ENCODE measurements around the gene LSP1. TPM values are rescaled to one million over a fixed set of nuclear protein-coding genes. Genes with fewer than 3 reads are reported as not detected.

LSP1 gene
- total and polyA plus RNA-seq, 2 experiments from 2014 or later, result 2.8 TPM; not detected in 1

- no peak for TF ChIP-seq CTCF (IDR thresholded peaks at IDR 0.05; ENCODE audit: low read depth, low read length)
- no peak overlapping the region for H3K4me3 ChIP-seq
- H3K4me1 ChIP-seq (ENCODE audit: low read depth), result no peaks in the 10 kb centered on the region
- no peaks in the 10 kb centered on the region for H3K36me3 ChIP-seq
- no peaks in the 10 kb centered on the region for H3K9me3 ChIP-seq (ENCODE audit: low read depth)
- H3K27me3 ChIP-seq, result no peaks in the 10 kb centered on the region
- DNase-seq (ENCODE audit: low read depth in 1 of 2, low spot score in 1 of 2), result no peak
- no peak overlapping the region for H3K27ac ChIP-seq
Observed at GRCh38 chr11:1854949-1855885, 2.3 kb downstream of the LSP1 start.

- H3K27me3 ChIP-seq, result no peaks in the 10 kb centered on the region
- no peaks in the 10 kb centered on the region for H3K9me3 ChIP-seq (ENCODE audit: low read depth)
- DNase-seq (ENCODE audit: low read depth in 1 of 2, low spot score in 1 of 2), result no peak
- no peaks in the 10 kb centered on the region for H3K4me1 ChIP-seq (ENCODE audit: low read depth)
- TF ChIP-seq CTCF (IDR thresholded peaks at IDR 0.05; ENCODE audit: low read depth, low read length), result no peak
- no peak overlapping the region for H3K4me3 ChIP-seq
- H3K27ac ChIP-seq, result no peak overlapping the region
- no peaks in the 10 kb centered on the region for H3K36me3 ChIP-seq
Observed at GRCh38 chr11:1855886-1856265, 3.0 kb downstream of the LSP1 start.

GRCh38 chr11:1856306-1857005, 3.6 kb downstream of the LSP1 start:
- no peak for TF ChIP-seq CTCF (IDR thresholded peaks at IDR 0.05; ENCODE audit: low read depth, low read length)
- H3K9me3 ChIP-seq (ENCODE audit: low read depth), result no peaks in the 10 kb centered on the region
- no peak for DNase-seq (ENCODE audit: low read depth in 1 of 2, low spot score in 1 of 2)
- H3K4me1 ChIP-seq (ENCODE audit: low read depth), result no peaks in the 10 kb centered on the region
- no peak overlapping the region for H3K4me3 ChIP-seq
- no peak overlapping the region for H3K27ac ChIP-seq
- H3K36me3 ChIP-seq, result no peaks in the 10 kb centered on the region
- H3K27me3 ChIP-seq, result no peaks in the 10 kb centered on the region

- no peak for TF ChIP-seq CTCF (IDR thresholded peaks at IDR 0.05; ENCODE audit: low read depth, low read length)
- no peak overlapping the region for H3K4me3 ChIP-seq
- H3K27ac ChIP-seq, result no peak overlapping the region
- no peaks in the 10 kb centered on the region for H3K9me3 ChIP-seq (ENCODE audit: low read depth)
- H3K4me1 ChIP-seq (ENCODE audit: low read depth), result no peaks in the 10 kb centered on the region
- no peak for DNase-seq (ENCODE audit: low read depth in 1 of 2, low spot score in 1 of 2)
- H3K36me3 ChIP-seq, result no peaks in the 10 kb centered on the region
- H3K27me3 ChIP-seq, result no peaks in the 10 kb centered on the region
Observed at GRCh38 chr11:1857064-1857463, 4.2 kb downstream of the LSP1 start.

- TF ChIP-seq CTCF (IDR thresholded peaks at IDR 0.05; ENCODE audit: low read depth, low read length), result no peak
Observed at GRCh38 chr11:1858154-1858553, 5.3 kb downstream of the LSP1 start.

More at GRCh38 chr11:1858154-1858553, 5.3 kb downstream of the LSP1 start:
- H3K9me3 ChIP-seq (ENCODE audit: low read depth), result no peaks in the 10 kb centered on the region
- H3K27ac ChIP-seq, result no peak overlapping the region
- H3K36me3 ChIP-seq, result no peaks in the 10 kb centered on the region
- no peak for DNase-seq (ENCODE audit: low read depth in 1 of 2, low spot score in 1 of 2)
- no peak overlapping the region for H3K4me3 ChIP-seq
- no peaks in the 10 kb centered on the region for H3K27me3 ChIP-seq
- no peaks in the 10 kb centered on the region for H3K4me1 ChIP-seq (ENCODE audit: low read depth)
